CD4-positive, alpha-beta T cell (primary cell): Measurements from ENCODE around the gene EXD3. TPM values are rescaled to one million over a fixed set of nuclear protein-coding genes. Genes with fewer than 3 reads are reported as not detected.
"Not testable (repeated sequence)": the region's sequence is repeated elsewhere in the genome, so short reads cannot be mapped to it uniquely, and the experiment has no call there.

Source experiments
- ATAC-seq: fragments of 200-7000 bp; cut with Tn5 transposase; one replicate; pipeline ENCODE4 v1.10.0; 2022; ENCODE audit warnings: mild to moderate bottlenecking; ENCODE audit not compliant: poor library complexity
- CTCF ChIA-PET: fragments of 350-600 bp; sonication (Branson Sonifier 250); formaldehyde crosslinking; loops from one replicate; lab custom pipeline; 2021; ENCODE audit warnings: antibody characterized with exemption, inconsistent platforms; lab: Charles Lee
- POLR2A ChIA-PET: fragments of 350-600 bp; sonication (Branson Sonifier 250); formaldehyde crosslinking; loops from one replicate; lab custom pipeline; 2021; ENCODE audit warnings: antibody characterized with exemption, inconsistent platforms; lab: Charles Lee
- DNase-seq, 14 experiments: peaks; one replicate each; pipeline ENCODE4 v3.0.0-alpha.2; 2013 to 2020; ENCODE audit warnings: mixed read lengths in 2 of 14
- H3K27ac ChIP-seq, 2 donors: one replicate each; pipeline versions ENCODE4 v1.5.1 to v1.7.0; 2013; ENCODE audit warnings: low read length in 2 of 2, low read depth in 1 of 2, mild to moderate bottlenecking in 1 of 2
- H3K27me3 ChIP-seq, 2 experiments: 1 replicate in 1 of 2; 2 replicates in 1 of 2; pipeline versions ENCODE4 v1.6.1 to v1.7.0; 2013; ENCODE audit warnings: low read length in 2 of 2, control low read depth in 1 of 2, mild to moderate bottlenecking in 1 of 2, moderate library complexity in 1 of 2; ENCODE audit not compliant: insufficient read depth in 2 of 2, control insufficient read depth in 1 of 2
- H3K36me3 ChIP-seq: one replicate; pipeline ENCODE4 v1.6.1; 2013; ENCODE audit warnings: low read length, control low read depth; ENCODE audit not compliant: insufficient read depth
- H3K4me1 ChIP-seq: one replicate; pipeline ENCODE4 v1.6.1; 2013; ENCODE audit warnings: low read length, control low read depth; ENCODE audit not compliant: insufficient read depth
- H3K4me3 ChIP-seq: one replicate; pipeline ENCODE4 v1.5.1; 2013; ENCODE audit warnings: mild to moderate bottlenecking, low read length, moderate library complexity
- H3K9me3 ChIP-seq, 2 experiments: 1 replicate in 1 of 2; 2 replicates in 1 of 2; pipeline versions ENCODE4 v1.6.1 to v1.7.0; 2013; ENCODE audit warnings: low read length in 2 of 2, mild to moderate bottlenecking in 2 of 2, control low read depth in 1 of 2, moderate library complexity in 1 of 2; ENCODE audit not compliant: control insufficient read depth in 1 of 2, insufficient read depth in 1 of 2
- H3K27ac Mint-ChIP-seq: one replicate; pipeline ENCODE4 v1.8.0; 2020; ENCODE audit warnings: mixed read lengths
- H3K27me3 Mint-ChIP-seq: one replicate; pipeline ENCODE4 v1.8.0; 2021; ENCODE audit warnings: mixed read lengths
- H3K36me3 Mint-ChIP-seq: one replicate; pipeline ENCODE4 v1.8.0; 2021; ENCODE audit warnings: low read depth, mixed read lengths
- H3K4me1 Mint-ChIP-seq: one replicate; pipeline ENCODE4 v1.8.0; 2021; ENCODE audit warnings: low read depth, mixed read lengths
- H3K4me3 Mint-ChIP-seq: one replicate; pipeline ENCODE4 v1.8.0; 2020; ENCODE audit warnings: mild to moderate bottlenecking, mixed read lengths
- H3K9me3 Mint-ChIP-seq: one replicate; pipeline ENCODE4 v1.8.0; 2020; ENCODE audit warnings: mixed read lengths
- CTCF ChIP-seq: fragments of 200-600 bp; IDR thresholded peaks from one replicate; pipeline ENCODE4 v1.8.0; 2022; ENCODE audit warnings: antibody characterized with exemption, mild to moderate bottlenecking
- intact Hi-C, 2 experiments: fragments of 100-400 bp; cut with DNase I in 1 of 2; cut with micrococcal nuclease in 1 of 2; formaldehyde crosslinking; loops; one replicate each; pipeline versions ENCODE4 v1.15.1 to v1.9.0; 2023 to 2025; cut with DNase I, micrococcal nuclease
- total RNA-seq, 174 experiments: library from RNA in 2 of 174; stranded (reverse) in 2 of 174; gene quantifications; one replicate each; pipeline ENCODE4 v1.2.3 and lab custom pipeline; 2021 to 2026

EXD3 gene
- total RNA-seq, 2 experiments from 2014 or later, result 14.9 to 16.9 TPM

DNA sequence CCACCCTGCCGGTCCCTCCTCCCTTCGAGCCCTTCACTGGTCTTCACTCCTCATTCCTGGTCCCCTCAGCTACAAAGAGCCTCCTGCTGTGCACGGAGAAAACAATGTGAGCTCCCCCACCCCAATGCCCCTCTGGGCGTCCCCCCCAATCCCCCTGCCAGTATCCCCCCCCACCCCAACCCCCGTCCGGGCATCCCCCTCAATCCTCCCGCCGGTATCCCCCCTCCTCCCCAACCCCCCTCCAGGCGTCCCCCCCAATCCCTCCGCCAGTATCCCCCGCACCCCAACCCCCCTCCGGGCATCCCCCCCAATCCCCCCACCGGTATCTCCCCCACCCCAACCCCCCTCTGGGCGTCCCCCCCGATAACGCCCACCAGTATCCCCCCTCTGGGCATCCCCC is 42.8 kb downstream of the EXD3 start:
- no peaks in the 10 kb centered on the region for H3K36me3 ChIP-seq
- no peak for DNase-seq
- no peak overlapping the region for H3K27ac Mint-ChIP-seq
- ChIA-PET CTCF (no interaction called here), POLR2A (no interaction called here)
- TF ChIP-seq CTCF, result no peak
- no peak overlapping the region for H3K4me3 ChIP-seq
- ATAC-seq, result no peak
- intact Hi-C loops, result no loop called here
- H3K36me3 Mint-ChIP-seq, result no peaks in the 10 kb centered on the region
- no peaks in the 10 kb centered on the region for H3K4me1 ChIP-seq
- H3K27me3 ChIP-seq, result no peaks in the 10 kb centered on the region
- H3K27me3 Mint-ChIP-seq, result no peaks in the 10 kb centered on the region
- no peak overlapping the region for H3K4me3 Mint-ChIP-seq
- H3K4me1 Mint-ChIP-seq, result peaks cover 4% of the 10 kb centered on the region
- H3K9me3 Mint-ChIP-seq, result no peaks in the 10 kb centered on the region
- H3K27ac ChIP-seq, result no peak overlapping the region
- peaks cover 0 to 3% of the 10 kb centered on the region in 2 experiments for H3K9me3 ChIP-seq

DNA sequence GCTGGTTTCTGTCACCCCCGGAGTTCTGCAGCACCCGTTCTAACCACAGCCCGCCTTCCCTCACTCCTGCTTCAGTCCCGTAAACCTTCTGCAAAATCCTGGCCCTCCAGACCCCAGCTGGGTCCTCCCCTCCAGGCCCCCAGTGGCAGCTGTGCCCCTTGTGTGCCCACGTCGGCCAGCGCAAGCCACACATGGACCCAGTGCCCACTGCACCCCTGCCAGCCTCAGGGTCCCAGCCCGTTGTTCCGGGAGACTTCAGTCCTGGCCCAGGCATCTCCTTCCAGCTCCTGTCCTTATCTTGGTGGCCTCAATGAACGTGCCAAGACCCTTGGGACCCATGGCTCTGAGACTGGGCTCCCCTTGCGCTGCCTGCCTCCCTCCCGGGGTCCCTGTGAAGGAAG is 43.2 kb downstream of the EXD3 start:
- H3K9me3 Mint-ChIP-seq, result no peaks in the 10 kb centered on the region
- no peak overlapping the region for H3K27ac Mint-ChIP-seq
- ChIA-PET CTCF (no interaction called here), POLR2A (no interaction called here)
- no peaks in the 10 kb centered on the region for H3K27me3 Mint-ChIP-seq
- Histone ChIP-seq H3K9me3 (peaks cover 0 to 3% of the 10 kb centered on the region in 2 experiments), H3K4me3 (no peak overlapping the region), H3K4me1 (no peaks in the 10 kb centered on the region), H3K27ac (no peak overlapping the region), H3K36me3 (no peaks in the 10 kb centered on the region), H3K27me3 (no peaks in the 10 kb centered on the region)
- no peak for TF ChIP-seq CTCF
- DNase-seq (no peak), ATAC-seq (no peak)
- H3K4me3 Mint-ChIP-seq, result no peak overlapping the region
- H3K4me1 Mint-ChIP-seq, result peaks cover 4% of the 10 kb centered on the region
- no peaks in the 10 kb centered on the region for H3K36me3 Mint-ChIP-seq
- intact Hi-C loops, result no loop called here

DNA sequence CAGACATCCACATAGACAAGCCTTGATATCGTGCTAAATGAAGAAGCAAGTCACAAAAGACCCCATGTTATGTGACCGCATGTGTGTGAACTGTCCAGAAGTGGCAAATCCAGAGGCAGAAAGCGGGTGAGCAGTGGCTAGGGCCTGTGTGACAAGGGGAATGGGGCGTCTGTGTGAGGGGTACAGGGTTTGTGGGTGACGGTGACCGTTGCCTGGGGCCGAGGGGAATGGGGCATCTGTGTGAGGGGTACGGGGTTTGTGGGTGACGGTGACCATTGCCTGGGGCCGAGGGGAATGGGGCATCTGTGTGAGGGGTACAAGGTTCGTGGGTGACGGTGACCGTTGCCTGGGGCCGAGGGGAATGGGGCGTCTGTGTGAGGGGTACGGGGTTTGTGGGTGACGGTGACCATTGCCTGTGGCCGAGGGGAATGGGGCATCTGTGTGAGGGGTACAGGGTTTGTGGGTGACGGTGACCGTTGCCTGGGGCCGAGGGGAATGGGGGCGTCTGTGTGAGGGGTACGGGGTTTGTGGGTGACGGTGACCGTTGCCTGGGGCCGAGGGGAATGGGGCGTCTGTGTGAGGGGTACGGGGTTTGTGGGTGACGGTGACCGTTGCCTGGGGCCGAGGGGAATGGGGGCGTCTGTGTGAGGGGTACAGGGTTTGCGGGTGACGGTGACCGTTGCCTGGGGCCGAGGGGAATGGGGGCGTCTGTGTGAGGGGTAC is 44.1 kb downstream of the EXD3 start:
- H3K9me3 Mint-ChIP-seq, ATAC-seq, intact Hi-C loops, H3K27ac Mint-ChIP-seq, H3K4me1 ChIP-seq, H3K27ac ChIP-seq, H3K4me1 Mint-ChIP-seq, POLR2A ChIA-PET, CTCF ChIA-PET, H3K27me3 Mint-ChIP-seq, H3K27me3 ChIP-seq, H3K4me3 Mint-ChIP-seq, H3K36me3 Mint-ChIP-seq, H3K4me3 ChIP-seq, H3K36me3 ChIP-seq, H3K9me3 ChIP-seq, DNase-seq: not testable (repeated sequence)

- TF ChIP-seq CTCF, result no peak
- no peak overlapping the region for H3K27ac ChIP-seq
- intact Hi-C loops, result no loop called here
- H3K36me3 Mint-ChIP-seq, result no peaks in the 10 kb centered on the region
- no peaks in the 10 kb centered on the region for H3K4me1 ChIP-seq
- no peak overlapping the region for H3K27ac Mint-ChIP-seq
- H3K9me3 ChIP-seq, result peaks cover 0 to 8% of the 10 kb centered on the region in 2 experiments
- no peak overlapping the region for H3K4me3 ChIP-seq
- CTCF ChIA-PET, result no interaction called here
- H3K27me3 Mint-ChIP-seq, result no peaks in the 10 kb centered on the region
- H3K4me1 Mint-ChIP-seq, result no peaks in the 10 kb centered on the region
- peak in 1 of 14 experiments; percentile 11 for DNase-seq
- no peak for ATAC-seq
- peaks cover 3% of the 10 kb centered on the region for H3K36me3 ChIP-seq
- POLR2A ChIA-PET, result no interaction called here
- no peaks in the 10 kb centered on the region for H3K9me3 Mint-ChIP-seq
- H3K27me3 ChIP-seq, result no peaks in the 10 kb centered on the region
- H3K4me3 Mint-ChIP-seq, result no peak overlapping the region
These were observed 46.6 kb downstream of the EXD3 start for GRCh38 chr9:137376386-137376785.
